ENCODE measurements around the gene ZNF408. TPM values are rescaled to one million over a fixed set of nuclear protein-coding genes. Genes with fewer than 3 reads are reported as not detected.

Gene ZNF408
- total and polyA plus RNA-seq, 2 experiments from 2014 or later, result 6.1 to 17.2 TPM

- peaks cover 20% of the 10 kb centered on the region for H3K4me1 Mint-ChIP-seq
- Histone ChIP-seq H3K9me2 (ENCODE audit: insufficient read depth) (no peaks in the 10 kb centered on the region), H3K27ac (ENCODE audit: low read depth) (0 out of 2 replicates have a peak overlapping the region, but pooled peaks have one; percentile 69), H2AFZ (no peak overlapping the region), H3K4me2 (no peak overlapping the region), H3K4me1 (ENCODE audit: insufficient read depth) (peaks cover 19% of the 10 kb centered on the region), H3K79me2 (replicated peaks; ENCODE audit: insufficient read depth) (no peaks in the 10 kb centered on the region), H3K4me3 (no peak overlapping the region), H3K27me3 (ENCODE audit: insufficient read depth) (no peaks in the 10 kb centered on the region), H3K36me3 (ENCODE audit: insufficient read depth) (no peaks in the 10 kb centered on the region), H3F3A (replicated peaks; ENCODE audit: low read depth) (no peaks in the 10 kb centered on the region; the same call in 1 of the 2 replicates), H4K20me1 (replicated peaks; ENCODE audit: insufficient read depth) (no peaks in the 10 kb centered on the region)
- no peak overlapping the region; the same call in 2 of the 3 replicates for H3K4me3 Mint-ChIP-seq
- TF ChIP-seq POLR2AphosphoS5 (IDR thresholded peaks at IDR 0.05; ENCODE audit: low read depth) (no peak), ZNF462 (CRISPR knock-in tag; IDR thresholded peaks at IDR 0.05) (no peak), ZNF331 (CRISPR knock-in tag; IDR thresholded peaks at IDR 0.05; ENCODE audit: low read depth) (no peak), CREB1 (CRISPR knock-in tag; IDR thresholded peaks at IDR 0.05; ENCODE audit: low read depth) (no peak), ETS1 (IDR thresholded peaks at IDR 0.05) (no peak), EZH2 (IDR thresholded peaks at IDR 0.05; ENCODE audit: low read depth, unreplicated experiment) (no peak), REST (IDR thresholded peaks at IDR 0.05; ENCODE audit: unreplicated experiment) (no peak), STAT1 (IDR thresholded peaks at IDR 0.05; ENCODE audit: unreplicated experiment) (no peak), ZNF114 (CRISPR knock-in tag; IDR thresholded peaks at IDR 0.05) (no peak), CTCF (conservative IDR thresholded peaks at IDR 0.05; ENCODE audit: low read depth in 2 of 2) (no peak), JUNB (IDR thresholded peaks at IDR 0.05; ENCODE audit: unreplicated experiment) (no peak), EZH2phosphoT487 (IDR thresholded peaks at IDR 0.05; ENCODE audit: unreplicated experiment) (no peak), NANOG (IDR thresholded peaks at IDR 0.05; ENCODE audit: borderline replicate concordance) (no peak)
- H3K9me3 Mint-ChIP-seq, result no peaks in the 10 kb centered on the region
- H3K36me3 Mint-ChIP-seq (ENCODE audit: low read depth), result peaks cover 12% of the 10 kb centered on the region
- no peak for DNase-seq (ENCODE audit: low spot score)
- peaks cover 8% of the 10 kb centered on the region for H3K27me3 Mint-ChIP-seq (ENCODE audit: insufficient read depth, low read depth, poor library complexity)
- peak; percentile 4; the same call in 2 of the 3 replicates for ATAC-seq
- no peak overlapping the region for H3K27ac Mint-ChIP-seq
These were observed 23.7 kb upstream of the ZNF408 start for GRCh38 chr11:46677169-46677568.

Data from GM23338 (cell line).